ENCODE measurements around the gene TEC.

- TF ChIP-seq CTCF (IDR thresholded peaks at IDR 0.05 in 4 of 5, conservative IDR thresholded peaks at IDR 0.05 in 1 of 5) (no peak), POLR2A (IDR thresholded peaks at IDR 0.05) (no peak)
These were observed 150.0 kb downstream of the TEC start for GRCh38 chr4:48119646-48120045.

All from gastrocnemius medialis (tissue), 4 donors.